ENCODE data around the gene TACC3. TPM values are rescaled to one million over a fixed set of nuclear protein-coding genes. Genes with fewer than 3 reads are reported as not detected.

TACC3 gene
- polyA plus RNA-seq, 4 donors: 11.9 to 41.4 (median 18.5) TPM

DNA sequence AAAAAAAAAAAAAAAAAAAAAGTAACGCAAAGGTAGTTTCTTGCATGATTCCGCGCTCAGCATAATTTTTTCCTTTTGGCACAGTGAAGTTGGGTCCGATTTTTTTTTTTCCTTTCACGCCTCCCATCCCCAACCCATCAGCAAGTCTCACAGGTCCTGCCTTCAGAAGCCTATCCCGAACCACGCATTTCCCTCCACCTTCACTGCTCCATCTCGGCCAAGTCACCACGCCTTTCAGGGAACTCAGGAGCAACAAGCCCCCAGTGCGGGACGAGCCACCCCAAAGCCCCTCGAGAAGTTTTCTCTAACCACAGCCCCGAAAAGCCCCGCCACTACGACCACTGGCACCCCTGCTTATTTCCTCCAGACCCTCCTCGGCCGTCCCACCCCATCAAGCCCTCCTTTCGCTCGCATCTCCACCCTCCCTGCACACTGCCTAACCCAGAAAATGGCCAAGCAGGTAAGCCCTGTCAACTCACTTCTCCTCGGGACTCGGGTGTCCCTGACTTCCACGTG, 10.2 kb upstream of the TACC3 start:
- H3K4me3 ChIP-seq (ENCODE audit: low read depth in 1 of 3, low read length in 3 of 3): peak overlapping the region; percentile 51 to 89 (median 67)
- H3K9me3 ChIP-seq (ENCODE audit: control insufficient read depth in 2 of 2, insufficient read depth in 1 of 2, low read depth in 1 of 2, low read length in 1 of 2): no peaks in the 10 kb centered on the region
- H3K27ac ChIP-seq (ENCODE audit: low read depth in 1 of 3, low read length in 2 of 3): peak overlapping the region; percentile 76 to 100 (median 98)
- no peaks in the 10 kb centered on the region for H3K27me3 ChIP-seq (ENCODE audit: control insufficient read depth in 3 of 3, insufficient read depth in 3 of 3, low read length in 3 of 3)
- H3K4me1 ChIP-seq (ENCODE audit: control insufficient read depth in 3 of 3, insufficient read depth in 2 of 3, low read depth in 1 of 3, low read length in 2 of 3): peaks cover 0 to 21% (median 0%) of the 10 kb centered on the region in 3 donors
- no peak for DNase-seq
- no peak for FAIRE-seq
- H3K36me3 ChIP-seq (ENCODE audit: control insufficient read depth in 3 of 3, insufficient read depth in 2 of 3, low read depth in 1 of 3, low read length in 3 of 3): peaks cover 0 to 36% (median 4%) of the 10 kb centered on the region in 3 donors
- 2 to 11% (median 5%) methylated on average over 22 of the region's 22 CpGs for WGBS, 3 donors

DNA sequence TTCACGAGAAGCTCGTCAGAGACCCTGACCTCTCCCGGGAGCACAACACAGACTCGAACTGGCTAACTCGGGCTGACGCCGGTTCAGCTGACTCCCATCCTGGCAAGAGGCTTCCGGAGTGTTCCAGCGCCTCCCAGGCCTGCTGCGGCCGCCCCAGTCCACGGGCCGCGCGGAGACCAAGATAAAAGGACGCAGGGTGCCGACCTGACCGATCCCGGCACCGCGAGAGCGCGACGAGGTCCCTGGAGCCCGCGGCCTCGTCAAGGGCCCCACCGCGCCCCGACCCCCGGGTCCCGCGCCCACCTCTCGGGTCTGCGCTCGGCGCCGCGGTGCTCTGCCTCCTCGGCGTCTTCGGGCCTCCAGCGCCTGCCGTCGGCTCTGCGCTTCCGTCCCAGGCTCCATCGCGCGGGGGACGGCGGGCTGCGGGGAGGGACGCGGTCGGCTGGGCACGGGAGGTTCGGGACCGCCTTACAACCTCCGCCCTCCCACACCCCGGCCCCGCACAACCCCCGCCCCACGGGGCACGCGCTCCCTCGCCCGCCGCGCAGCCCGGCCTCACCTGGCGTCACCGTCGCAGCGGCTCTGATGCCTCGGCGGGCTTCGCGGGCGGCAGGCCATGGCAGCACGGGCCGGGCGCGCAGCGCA, 9.6 kb upstream of the TACC3 start:
- Histone ChIP-seq H3K27ac (ENCODE audit: low read depth in 1 of 3, low read length in 2 of 3) (peak overlapping the region; percentile 76 to 100 (median 98)), H3K9me3 (ENCODE audit: control insufficient read depth in 2 of 2, insufficient read depth in 1 of 2, low read depth in 1 of 2, low read length in 1 of 2) (no peaks in the 10 kb centered on the region), H3K4me1 (ENCODE audit: control insufficient read depth in 3 of 3, insufficient read depth in 2 of 3, low read depth in 1 of 3, low read length in 2 of 3) (peaks cover 0 to 21% (median 0%) of the 10 kb centered on the region in 3 donors), H3K4me3 (ENCODE audit: low read depth in 1 of 3, low read length in 3 of 3) (peak overlapping the region; percentile 51 to 89 (median 67)), H3K36me3 (ENCODE audit: control insufficient read depth in 3 of 3, insufficient read depth in 2 of 3, low read depth in 1 of 3, low read length in 3 of 3) (peaks cover 0 to 36% (median 0%) of the 10 kb centered on the region in 3 donors), H3K27me3 (ENCODE audit: control insufficient read depth in 3 of 3, insufficient read depth in 3 of 3, low read length in 3 of 3) (no peaks in the 10 kb centered on the region)
- 1% methylated on average over 52 to 85 of the region's 85 CpGs for WGBS, 3 donors
- FAIRE-seq (no peak), DNase-seq (peak; percentile 57 to 79)

DNA sequence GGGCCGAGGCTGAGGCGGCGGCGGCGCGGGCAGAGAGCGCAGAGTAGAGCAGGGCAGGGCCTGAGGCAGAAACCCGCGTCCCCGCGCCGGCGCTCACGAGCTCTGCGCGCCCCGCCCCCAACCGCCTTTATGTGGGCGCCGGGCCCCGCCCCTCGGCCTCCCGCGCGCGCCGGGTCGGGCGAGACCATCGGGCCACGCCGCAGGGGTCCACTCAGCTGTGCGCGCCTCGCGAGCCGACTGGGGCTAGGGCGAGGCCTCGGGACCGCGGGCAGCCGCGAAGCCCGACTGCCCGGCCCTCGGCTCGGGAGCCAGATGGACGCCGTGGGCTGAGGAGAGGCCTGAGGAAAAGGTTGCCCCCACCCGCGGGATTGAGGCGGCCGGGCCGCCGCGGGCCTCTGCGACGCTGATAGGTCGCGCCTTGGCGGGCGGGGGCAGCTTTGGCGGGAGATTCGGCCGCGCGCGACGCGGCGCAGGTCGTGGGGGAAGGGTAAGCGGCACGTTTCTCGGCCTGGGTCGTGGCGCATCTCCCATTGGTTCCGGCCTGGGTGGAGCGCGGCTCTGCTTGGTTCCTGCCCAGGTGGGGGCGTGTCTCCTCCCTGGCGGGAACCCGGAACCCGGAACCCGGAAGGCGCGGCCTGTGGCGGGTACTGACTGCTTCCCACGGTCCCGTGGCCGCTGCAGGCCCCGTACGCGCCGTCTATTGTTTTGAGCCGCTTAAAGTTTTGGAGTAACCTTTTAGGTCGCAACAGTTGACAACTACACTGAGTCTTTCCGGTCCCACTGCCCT, 8.9 kb upstream of the TACC3 start, which contains the start of gene SLBP:
Gene SLBP, minus strand, starts transcription at position 104 of the 787 bp plus-strand sequence. CDS start 131 bp downstream, outside the sequence.
- H3K9me3 ChIP-seq (ENCODE audit: control insufficient read depth in 2 of 2, insufficient read depth in 1 of 2, low read depth in 1 of 2, low read length in 1 of 2): no peaks in the 10 kb centered on the region
- H3K27me3 ChIP-seq (ENCODE audit: control insufficient read depth in 3 of 3, insufficient read depth in 3 of 3, low read length in 3 of 3): no peaks in the 10 kb centered on the region
- H3K27ac ChIP-seq (ENCODE audit: low read depth in 1 of 3, low read length in 2 of 3): peak within 1 kb of the TSS; percentile 90 to 100 (median 98)
- no peak for FAIRE-seq
- H3K4me3 ChIP-seq (ENCODE audit: low read depth in 1 of 3, low read length in 3 of 3): peak within 1 kb of the TSS; percentile 67 to 92 (median 89)
- WGBS, 3 donors: 0% methylated on average over 64 to 98 of the region's 98 CpGs
- H3K4me1 ChIP-seq (ENCODE audit: control insufficient read depth in 3 of 3, insufficient read depth in 2 of 3, low read depth in 1 of 3, low read length in 2 of 3): peaks cover 0 to 21% (median 0%) of the 10 kb centered on the region in 3 donors
- DNase-seq: peak; percentile 98
- peaks cover 0 to 42% (median 3%) of the 10 kb centered on the region in 3 donors for H3K36me3 ChIP-seq (ENCODE audit: control insufficient read depth in 3 of 3, insufficient read depth in 2 of 3, low read depth in 1 of 3, low read length in 3 of 3)

DNA sequence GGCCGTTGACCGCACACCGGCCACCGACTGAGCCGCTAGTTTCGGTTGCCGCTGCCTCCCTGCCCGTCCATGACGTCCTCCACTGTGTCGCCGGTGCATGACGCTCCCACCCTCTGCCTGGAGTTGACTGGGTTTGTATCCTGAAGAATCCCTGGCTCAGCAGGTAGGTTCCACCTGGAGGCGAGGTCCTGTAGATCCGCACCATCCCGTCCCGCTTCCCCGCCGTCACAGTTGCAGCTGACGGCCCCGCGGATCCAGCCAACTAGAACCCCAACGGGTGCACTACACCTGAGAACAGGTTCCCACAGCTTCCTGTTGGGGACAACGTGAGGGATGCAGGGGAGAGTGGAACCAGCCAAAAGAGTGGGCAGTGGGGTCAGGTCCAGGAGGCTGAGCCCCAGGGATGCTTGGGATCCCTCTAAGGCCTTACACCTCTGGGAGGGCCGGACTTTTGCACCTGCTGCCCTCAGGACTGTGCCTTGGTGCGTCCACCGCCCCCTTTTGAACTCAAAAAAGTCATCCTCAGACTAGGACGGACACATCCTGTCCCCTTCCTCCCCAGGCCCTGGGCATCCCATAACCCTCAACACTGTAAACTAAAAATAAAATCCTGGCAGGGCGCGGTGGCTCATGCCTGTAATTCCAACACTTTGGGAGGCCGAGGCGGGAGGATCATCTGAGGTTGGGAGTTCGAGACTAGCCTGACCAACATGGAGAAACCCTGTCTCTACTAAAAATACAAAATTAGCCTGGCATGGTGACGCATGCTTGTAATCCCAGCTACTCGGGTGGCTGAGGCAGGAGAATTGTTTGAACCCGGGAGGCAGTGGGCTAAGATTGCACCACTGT, 8.1 kb upstream of the TACC3 start:
- no peak for FAIRE-seq
- peak overlapping the region; percentile 65 to 92 (median 67) for H3K4me3 ChIP-seq (ENCODE audit: low read depth in 1 of 3, low read length in 3 of 3)
- WGBS, 3 donors: 5 to 15% (median 6%) methylated on average over 35 of the region's 35 CpGs
- no peaks in the 10 kb centered on the region for H3K27me3 ChIP-seq (ENCODE audit: control insufficient read depth in 3 of 3, insufficient read depth in 3 of 3, low read length in 3 of 3)
- peaks cover 0 to 21% (median 0%) of the 10 kb centered on the region in 3 donors for H3K4me1 ChIP-seq (ENCODE audit: control insufficient read depth in 3 of 3, insufficient read depth in 2 of 3, low read depth in 1 of 3, low read length in 2 of 3)
- H3K27ac ChIP-seq (ENCODE audit: low read depth in 1 of 3, low read length in 2 of 3): peak overlapping the region; percentile 78 to 100 (median 90)
- peaks cover 0 to 46% (median 3%) of the 10 kb centered on the region in 3 donors for H3K36me3 ChIP-seq (ENCODE audit: control insufficient read depth in 3 of 3, insufficient read depth in 2 of 3, low read depth in 1 of 3, low read length in 3 of 3)
- H3K9me3 ChIP-seq (ENCODE audit: control insufficient read depth in 2 of 2, insufficient read depth in 1 of 2, low read depth in 1 of 2, low read length in 1 of 2): no peaks in the 10 kb centered on the region
- DNase-seq: no peak

DNA sequence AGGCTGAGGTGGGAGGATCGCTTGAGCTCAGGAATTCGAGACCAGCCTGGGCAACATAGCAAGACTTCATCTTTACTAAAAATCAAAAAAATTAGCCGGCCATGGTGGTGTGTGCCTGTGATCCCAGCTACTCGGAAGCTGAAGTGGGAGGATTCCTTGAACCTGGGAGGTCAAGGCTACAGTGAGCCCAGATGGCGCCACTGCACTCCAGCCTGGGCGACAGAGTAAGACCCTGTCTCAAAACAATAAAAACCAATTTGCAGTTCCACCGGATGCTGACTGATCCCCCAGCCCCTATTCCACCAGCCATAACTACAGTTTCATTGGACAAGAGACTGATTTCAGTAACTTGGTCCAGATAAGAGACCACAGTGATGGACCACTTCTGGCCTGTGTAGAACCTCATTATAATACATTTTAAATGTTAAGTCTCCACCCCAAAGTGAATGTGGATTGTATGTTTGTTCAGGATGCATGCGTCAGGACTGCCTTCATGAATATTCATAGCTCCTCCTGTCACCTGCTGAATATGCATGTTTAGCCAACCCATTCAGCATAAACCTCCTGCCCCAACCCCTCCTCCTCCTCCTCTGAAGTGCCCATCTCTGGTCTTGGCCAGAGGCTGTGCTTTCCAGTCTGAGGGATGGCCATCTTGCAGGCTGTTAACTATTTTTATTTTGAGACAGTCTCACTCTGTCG, 6.9 kb upstream of the TACC3 start:
- no peak for DNase-seq
- Histone ChIP-seq H3K36me3 (ENCODE audit: control insufficient read depth in 3 of 3, insufficient read depth in 2 of 3, low read depth in 1 of 3, low read length in 3 of 3) (peaks cover 0 to 55% (median 3%) of the 10 kb centered on the region in 3 donors), H3K4me1 (ENCODE audit: control insufficient read depth in 3 of 3, insufficient read depth in 2 of 3, low read depth in 1 of 3, low read length in 2 of 3) (peaks cover 0 to 16% (median under 1%) of the 10 kb centered on the region in 3 donors), H3K4me3 (ENCODE audit: low read depth in 1 of 3, low read length in 3 of 3) (peak overlapping the region in 1 of 3 donors; percentile 6), H3K27me3 (ENCODE audit: control insufficient read depth in 3 of 3, insufficient read depth in 3 of 3, low read length in 3 of 3) (no peaks in the 10 kb centered on the region), H3K9me3 (ENCODE audit: control insufficient read depth in 2 of 2, insufficient read depth in 1 of 2, low read depth in 1 of 2, low read length in 1 of 2) (no peaks in the 10 kb centered on the region), H3K27ac (ENCODE audit: low read depth in 1 of 3, low read length in 2 of 3) (peak overlapping the region in 1 of 3 donors; percentile 100)
- WGBS, 3 donors: 42 to 56% (median 51%) methylated on average over 9 of the region's 9 CpGs
- no peak for FAIRE-seq

DNA sequence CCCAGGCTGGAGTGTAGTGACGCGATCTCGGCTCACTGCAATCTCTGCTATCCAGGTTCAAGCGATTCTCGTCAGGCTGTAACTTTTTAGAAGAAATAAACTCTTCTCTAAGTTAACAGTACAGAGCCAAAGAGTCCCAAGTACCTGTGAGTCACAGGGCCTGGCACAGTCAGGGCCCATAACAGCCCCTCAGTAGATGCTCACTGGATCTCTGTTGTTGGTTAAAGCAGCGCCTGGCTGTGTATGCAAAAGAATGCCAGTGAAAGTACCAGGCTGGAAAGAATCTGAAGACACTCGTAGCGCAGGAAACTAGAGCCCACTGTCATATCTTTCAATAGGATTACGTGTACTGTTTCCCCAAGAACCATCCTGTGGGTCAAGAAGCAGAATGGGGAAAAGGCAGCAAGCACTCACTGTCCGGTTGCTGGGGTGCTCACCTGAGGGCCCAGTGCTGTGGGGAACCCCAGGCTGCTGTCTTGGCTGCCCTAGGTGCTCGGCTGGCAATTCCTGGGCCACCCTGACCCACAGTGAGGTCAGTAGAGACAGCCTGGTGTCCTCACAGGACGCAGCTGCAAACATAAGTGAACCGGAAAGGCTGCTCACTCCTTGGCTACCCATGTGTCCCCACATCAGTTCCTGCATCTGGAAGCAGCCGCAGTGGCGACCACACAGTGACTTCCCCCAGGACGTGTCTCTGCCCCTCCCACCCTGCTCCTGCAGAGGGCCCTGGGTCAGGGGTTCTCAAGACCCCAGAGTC, 6.1 kb upstream of the TACC3 start:
- Histone ChIP-seq H3K4me3 (ENCODE audit: low read depth in 1 of 3, low read length in 3 of 3) (no peak overlapping the region), H3K27ac (ENCODE audit: low read depth in 1 of 3, low read length in 2 of 3) (peak overlapping the region in 1 of 3 donors; percentile 52), H3K36me3 (ENCODE audit: control insufficient read depth in 3 of 3, insufficient read depth in 2 of 3, low read depth in 1 of 3, low read length in 3 of 3) (peaks cover 0 to 52% (median 3%) of the 10 kb centered on the region in 3 donors), H3K9me3 (ENCODE audit: control insufficient read depth in 2 of 2, insufficient read depth in 1 of 2, low read depth in 1 of 2, low read length in 1 of 2) (no peaks in the 10 kb centered on the region), H3K27me3 (ENCODE audit: control insufficient read depth in 3 of 3, insufficient read depth in 3 of 3, low read length in 3 of 3) (no peaks in the 10 kb centered on the region), H3K4me1 (ENCODE audit: control insufficient read depth in 3 of 3, insufficient read depth in 2 of 3, low read depth in 1 of 3, low read length in 2 of 3) (peaks cover 0 to 22% (median 6%) of the 10 kb centered on the region in 3 donors)
- 63 to 70% (median 64%) methylated on average over 15 to 16 of the region's 16 CpGs for WGBS, 3 donors
- FAIRE-seq: no peak
- DNase-seq: no peak
